Uterus (tissue), 4 donors: Measurements from ENCODE around the gene SPG11. TPM values are rescaled to one million over a fixed set of nuclear protein-coding genes. Genes with fewer than 3 reads are reported as not detected.

Experiments used
- DNase-seq, 2 donors: peaks; one replicate each; pipeline ENCODE4 v3.0.0-alpha.2; 2019 to 2020
- H3K27ac ChIP-seq, 2 donors: fragments of 200-600 bp; sonication (generic); 1 replicate in 1 of 2; 2 replicates in 1 of 2; pipeline ENCODE4 v1.5.1; 2016 to 2018
- H3K27me3 ChIP-seq, 2 donors: fragments of 200-600 bp; sonication (generic); one replicate each; pipeline ENCODE4 v1.5.1; 2018 to 2019; ENCODE audit warnings: control low read depth in 1 of 2
- H3K36me3 ChIP-seq, 2 donors: fragments of 200-600 bp; sonication (generic); one replicate each; pipeline ENCODE4 v1.5.1; 2019; ENCODE audit warnings: control low read depth in 1 of 2
- H3K4me1 ChIP-seq, 2 donors: fragments of 200-600 bp; sonication (generic); one replicate each; pipeline ENCODE4 v1.5.1; 2018 to 2019; ENCODE audit warnings: control low read depth in 1 of 2
- H3K4me3 ChIP-seq, 2 donors: fragments of 200-600 bp; sonication (generic); 1 replicate in 1 of 2; 2 replicates in 1 of 2; pipeline ENCODE4 v1.5.1; 2018 to 2019; ENCODE audit warnings: mild to moderate bottlenecking in 1 of 2
- H3K9me3 ChIP-seq, 2 donors: fragments of 200-600 bp; sonication (generic); one replicate each; pipeline ENCODE4 v1.5.1; 2019; ENCODE audit warnings: control low read depth in 1 of 2
- POLR2A ChIP-seq, 2 donors: fragments of 450-650 bp; IDR thresholded peaks; one replicate each; pipeline ENCODE4 v1.6.1; 2016; ENCODE audit warnings: antibody characterized with exemption in 2 of 2, mild to moderate bottlenecking in 1 of 2, moderate library complexity in 1 of 2
- intact Hi-C: fragments of 100-400 bp; cut with DNase I; formaldehyde crosslinking; loops from one replicate; pipeline ENCODE4 v1.15.1; 2023; ENCODE audit warnings: low total_unique reads
- total RNA-seq, 4 donors: library from RNA; depleted of rRNA in 3 of 4; stranded (reverse); fragments of >200 nt in 3 of 4; gene quantifications; one replicate each; pipeline versions ENCODE4 v1.1.0 to v1.2.4, GENCODE V29; 2014 to 2023
- TF ChIP-seq, protein P1 (sequence below), 4 experiments: fragments of 200-600 bp in 2 of 4; fragments of 450-650 bp in 2 of 4; sonication (generic) in 2 of 4; IDR thresholded peaks; one replicate each; pipeline ENCODE4 v1.5.1; 2016 to 2019; ENCODE audit warnings: antibody characterized with exemption in 4 of 4, mild to moderate bottlenecking in 2 of 4, moderate library complexity in 1 of 4
- donor health status: DM: yes; HTN: yes; CAD: no.

Gene SPG11
- total RNA-seq, 4 donors from 2014 or later, result 34.1 to 88.0 (median 80.6) TPM

DNA sequence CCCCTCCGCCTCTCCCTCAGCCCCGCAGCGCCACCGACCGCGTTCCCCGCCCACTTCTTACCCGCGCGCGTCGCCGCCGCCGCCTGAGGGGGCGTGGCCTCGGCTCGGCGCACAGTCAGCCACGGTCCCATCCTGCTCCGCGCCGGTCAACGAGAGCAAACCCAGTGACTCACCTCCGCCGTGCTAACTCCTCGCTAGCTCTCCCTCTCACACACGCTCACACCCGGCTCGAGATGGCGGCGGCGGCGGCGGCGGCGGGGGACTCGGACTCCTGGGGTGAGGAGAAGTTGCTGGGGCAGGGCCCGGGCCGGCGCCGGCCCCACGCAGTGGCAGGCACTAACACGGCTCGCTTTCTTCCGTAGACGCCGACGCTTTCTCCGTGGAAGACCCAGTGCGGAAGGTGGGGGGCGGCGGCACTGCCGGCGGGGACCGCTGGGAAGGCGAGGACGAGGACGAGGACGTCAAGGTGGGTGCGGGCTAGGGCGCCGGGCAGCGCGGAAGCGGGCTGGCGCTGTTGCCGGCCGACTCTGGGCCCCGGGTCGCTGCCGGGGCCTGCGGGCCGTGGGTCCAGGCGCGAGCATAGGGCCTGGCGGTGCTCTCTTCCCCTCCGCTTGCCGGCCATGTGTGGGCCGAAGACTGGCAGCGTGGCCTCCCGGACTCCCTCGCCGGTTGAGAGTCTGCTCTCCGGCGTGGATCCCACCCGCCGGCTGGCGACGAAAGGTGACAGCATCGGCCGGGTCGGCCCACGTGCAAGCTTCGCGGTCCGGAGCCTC lies 126.3 kb downstream of the SPG11 start, which contains the start of gene EIF3J:
TSS of gene EIF3J (plus strand) at position 186 of the 773 bp plus-strand sequence. CDS start at position 234, 48 bp downstream.
- no peaks in the 10 kb centered on the region for H3K36me3 ChIP-seq
- no peaks in the 10 kb centered on the region for H3K9me3 ChIP-seq
- H3K4me1 ChIP-seq, result peaks cover 0 to 10% of the 10 kb centered on the region in 2 donors
- peak within 1 kb of the TSS; percentile 93 to 95 for H3K4me3 ChIP-seq
- peak within 1 kb of the TSS; percentile 98 to 99 for H3K27ac ChIP-seq
- intact Hi-C loops, result no loop called here
- DNase-seq, result peak; percentile 95
- TF ChIP-seq, protein P1, sequence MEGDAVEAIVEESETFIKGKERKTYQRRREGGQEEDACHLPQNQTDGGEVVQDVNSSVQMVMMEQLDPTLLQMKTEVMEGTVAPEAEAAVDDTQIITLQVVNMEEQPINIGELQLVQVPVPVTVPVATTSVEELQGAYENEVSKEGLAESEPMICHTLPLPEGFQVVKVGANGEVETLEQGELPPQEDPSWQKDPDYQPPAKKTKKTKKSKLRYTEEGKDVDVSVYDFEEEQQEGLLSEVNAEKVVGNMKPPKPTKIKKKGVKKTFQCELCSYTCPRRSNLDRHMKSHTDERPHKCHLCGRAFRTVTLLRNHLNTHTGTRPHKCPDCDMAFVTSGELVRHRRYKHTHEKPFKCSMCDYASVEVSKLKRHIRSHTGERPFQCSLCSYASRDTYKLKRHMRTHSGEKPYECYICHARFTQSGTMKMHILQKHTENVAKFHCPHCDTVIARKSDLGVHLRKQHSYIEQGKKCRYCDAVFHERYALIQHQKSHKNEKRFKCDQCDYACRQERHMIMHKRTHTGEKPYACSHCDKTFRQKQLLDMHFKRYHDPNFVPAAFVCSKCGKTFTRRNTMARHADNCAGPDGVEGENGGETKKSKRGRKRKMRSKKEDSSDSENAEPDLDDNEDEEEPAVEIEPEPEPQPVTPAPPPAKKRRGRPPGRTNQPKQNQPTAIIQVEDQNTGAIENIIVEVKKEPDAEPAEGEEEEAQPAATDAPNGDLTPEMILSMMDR (IDR thresholded peaks at IDR 0.05), result peak in 1 of 4 experiments; percentile 16
- TF ChIP-seq POLR2A (IDR thresholded peaks at IDR 0.05), result peak; percentile 74 to 82
- H3K27me3 ChIP-seq, result no peaks in the 10 kb centered on the region

DNA sequence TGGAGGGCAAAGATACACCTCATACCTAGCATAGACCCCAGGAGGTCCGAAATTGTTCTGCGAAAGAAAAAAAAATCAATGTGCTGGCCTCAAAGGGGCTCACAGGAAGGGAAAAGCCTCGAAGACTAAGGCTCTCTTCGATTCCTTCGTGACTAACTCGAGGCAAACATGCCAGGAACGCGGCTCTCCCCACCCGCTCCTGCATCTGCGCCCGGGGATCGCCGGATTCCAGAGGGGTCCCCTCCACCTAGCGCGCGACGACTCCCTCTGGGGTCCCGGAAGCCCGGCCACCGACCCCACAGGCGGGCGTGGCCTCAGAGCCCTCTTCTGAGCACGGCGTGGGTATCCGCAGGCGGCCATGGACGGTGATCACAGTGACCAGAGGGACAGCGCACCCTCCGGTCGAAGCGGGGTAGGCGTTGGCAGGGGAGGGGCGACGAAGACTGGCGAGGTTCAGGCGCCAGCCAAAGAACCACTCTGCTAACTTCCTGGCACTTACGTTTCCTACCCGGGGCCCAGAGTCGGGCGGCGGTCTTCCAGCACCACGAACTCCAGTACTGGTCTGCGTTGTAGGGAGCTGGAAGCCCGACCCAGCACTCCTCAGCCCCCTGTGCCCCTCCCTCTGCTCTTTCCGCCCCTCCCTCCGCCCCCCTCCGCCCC lies 127.0 kb downstream of the SPG11 start:
- DNase-seq, result no peak
- H3K9me3 ChIP-seq, result no peaks in the 10 kb centered on the region
- H3K36me3 ChIP-seq, result no peaks in the 10 kb centered on the region
- TF ChIP-seq, protein P1 (IDR thresholded peaks at IDR 0.05), result peak; percentile 25 to 64 (median 50)
- peak; percentile 69 to 70 for TF ChIP-seq POLR2A (IDR thresholded peaks at IDR 0.05)
- peak overlapping the region; percentile 98 to 99 for H3K27ac ChIP-seq
- H3K4me1 ChIP-seq, result peaks cover 0 to 10% of the 10 kb centered on the region in 2 donors
- intact Hi-C loops, result no loop called here
- no peaks in the 10 kb centered on the region for H3K27me3 ChIP-seq
- H3K4me3 ChIP-seq, result peak overlapping the region; percentile 93 to 95

DNA sequence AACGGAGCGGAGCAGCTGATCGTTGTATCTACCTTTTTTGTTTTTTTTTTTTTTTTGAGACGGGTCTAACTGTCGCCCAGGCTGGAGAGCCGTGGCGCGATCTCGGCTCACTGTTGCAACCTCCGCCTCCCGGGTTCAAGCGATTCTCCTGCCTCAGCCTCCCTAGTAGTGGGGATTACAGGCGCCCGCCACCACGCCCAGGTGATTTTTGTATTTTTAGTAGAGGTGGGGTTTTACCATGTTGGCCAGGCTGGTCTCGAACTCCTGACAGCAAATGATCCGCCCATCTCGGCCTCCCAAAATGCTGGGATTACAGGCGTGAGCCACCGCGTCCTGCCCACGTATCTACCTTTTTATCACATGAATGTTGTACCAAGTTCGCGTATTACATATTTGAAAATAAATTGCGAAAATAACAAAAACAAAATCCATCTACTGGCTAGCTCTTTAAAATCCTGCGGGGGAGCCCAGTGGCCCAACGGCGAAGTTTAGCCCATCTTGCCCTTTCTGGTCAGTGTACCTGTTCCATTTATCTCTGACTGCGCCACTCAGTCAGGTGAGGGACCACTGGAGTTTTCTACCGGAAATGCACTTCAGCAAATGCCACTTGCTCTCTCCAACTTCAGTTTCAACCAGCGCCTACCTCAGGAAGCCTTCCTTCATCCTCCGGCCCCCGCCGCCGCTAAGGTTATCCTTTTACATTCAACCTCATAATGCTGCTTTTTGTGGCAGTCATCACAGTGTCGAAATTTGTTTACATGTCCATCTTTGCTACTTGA lies 127.8 kb downstream of the SPG11 start:
- TF ChIP-seq, protein P1 (IDR thresholded peaks at IDR 0.05), result no peak
- TF ChIP-seq POLR2A (IDR thresholded peaks at IDR 0.05), result no peak
- intact Hi-C loops, result no loop called here
- peak; percentile 22 to 28 for DNase-seq
- Histone ChIP-seq H3K4me3 (peak overlapping the region; percentile 93 to 95), H3K9me3 (no peaks in the 10 kb centered on the region), H3K4me1 (peaks cover 0 to 10% of the 10 kb centered on the region in 2 donors), H3K36me3 (no peaks in the 10 kb centered on the region), H3K27ac (peak overlapping the region; percentile 98 to 99), H3K27me3 (no peaks in the 10 kb centered on the region)

DNA sequence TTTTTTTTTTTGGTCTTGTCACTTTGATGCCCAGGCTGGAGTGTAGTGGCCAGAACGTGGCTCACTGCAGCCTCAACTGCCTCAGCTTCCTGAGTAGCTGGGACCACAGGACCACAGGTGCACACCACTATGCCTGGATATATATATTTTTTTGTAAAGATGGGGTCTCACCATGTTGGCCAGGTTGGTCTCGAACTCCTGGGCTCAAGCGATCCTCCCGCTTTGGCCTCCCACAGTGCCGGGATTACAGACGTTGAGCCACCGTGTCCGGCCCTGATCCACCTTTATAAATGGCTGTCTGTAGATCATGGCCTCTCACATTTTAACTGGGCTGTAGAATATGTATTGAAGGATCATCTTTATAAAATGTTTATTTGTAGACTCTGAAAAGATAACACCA lies 128.4 kb downstream of the SPG11 start:
- DNase-seq, result no peak
- intact Hi-C loops, result no loop called here
- peaks cover 0 to 6% of the 10 kb centered on the region in 2 donors for H3K4me1 ChIP-seq
- no peak overlapping the region for H3K4me3 ChIP-seq
- no peak overlapping the region for H3K27ac ChIP-seq
- no peaks in the 10 kb centered on the region for H3K9me3 ChIP-seq
- TF ChIP-seq, protein P1 (IDR thresholded peaks at IDR 0.05), result no peak
- TF ChIP-seq POLR2A (IDR thresholded peaks at IDR 0.05), result no peak
- H3K27me3 ChIP-seq, result no peaks in the 10 kb centered on the region
- H3K36me3 ChIP-seq, result no peaks in the 10 kb centered on the region
